ENCODE data around the gene RTBDN.

RTBDN gene

DNA sequence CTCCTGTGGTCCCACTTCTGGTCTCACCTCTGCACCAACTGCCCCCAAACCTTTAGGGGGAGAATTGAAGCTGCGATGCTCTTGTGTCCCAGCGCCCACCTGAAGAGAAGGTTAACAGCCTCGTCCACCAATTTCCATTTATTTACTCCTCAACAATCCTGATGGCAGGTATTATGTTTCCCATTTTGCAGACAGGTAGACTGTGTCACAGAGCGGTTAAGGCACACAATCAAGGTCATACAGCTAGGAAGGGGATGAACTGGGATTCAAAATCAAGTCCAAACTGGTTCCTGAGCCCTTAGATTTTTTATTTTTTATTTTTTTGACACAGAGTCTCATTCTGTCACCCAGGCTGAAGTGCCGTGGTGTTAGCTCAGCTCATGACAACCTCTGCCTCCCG, 40.7 kb upstream of the RTBDN start:
- no peak for TF ChIP-seq FOXP2 (optimal IDR thresholded peaks at IDR 0.05; ENCODE audit: borderline replicate concordance, extremely low read depth, extremely low read length, insufficient read depth)
- TF ChIP-seq SIN3A (IDR thresholded peaks at IDR 0.05; ENCODE audit: borderline replicate concordance, insufficient read depth, low read length): no peak
- TF ChIP-seq POLR2AphosphoS5 (IDR thresholded peaks at IDR 0.05; ENCODE audit: low read depth, low read length): no peak
- no peak for TF ChIP-seq TAF1 (IDR thresholded peaks at IDR 0.05; ENCODE audit: borderline replicate concordance, insufficient read depth, low read length)
- TF ChIP-seq, protein P1, sequence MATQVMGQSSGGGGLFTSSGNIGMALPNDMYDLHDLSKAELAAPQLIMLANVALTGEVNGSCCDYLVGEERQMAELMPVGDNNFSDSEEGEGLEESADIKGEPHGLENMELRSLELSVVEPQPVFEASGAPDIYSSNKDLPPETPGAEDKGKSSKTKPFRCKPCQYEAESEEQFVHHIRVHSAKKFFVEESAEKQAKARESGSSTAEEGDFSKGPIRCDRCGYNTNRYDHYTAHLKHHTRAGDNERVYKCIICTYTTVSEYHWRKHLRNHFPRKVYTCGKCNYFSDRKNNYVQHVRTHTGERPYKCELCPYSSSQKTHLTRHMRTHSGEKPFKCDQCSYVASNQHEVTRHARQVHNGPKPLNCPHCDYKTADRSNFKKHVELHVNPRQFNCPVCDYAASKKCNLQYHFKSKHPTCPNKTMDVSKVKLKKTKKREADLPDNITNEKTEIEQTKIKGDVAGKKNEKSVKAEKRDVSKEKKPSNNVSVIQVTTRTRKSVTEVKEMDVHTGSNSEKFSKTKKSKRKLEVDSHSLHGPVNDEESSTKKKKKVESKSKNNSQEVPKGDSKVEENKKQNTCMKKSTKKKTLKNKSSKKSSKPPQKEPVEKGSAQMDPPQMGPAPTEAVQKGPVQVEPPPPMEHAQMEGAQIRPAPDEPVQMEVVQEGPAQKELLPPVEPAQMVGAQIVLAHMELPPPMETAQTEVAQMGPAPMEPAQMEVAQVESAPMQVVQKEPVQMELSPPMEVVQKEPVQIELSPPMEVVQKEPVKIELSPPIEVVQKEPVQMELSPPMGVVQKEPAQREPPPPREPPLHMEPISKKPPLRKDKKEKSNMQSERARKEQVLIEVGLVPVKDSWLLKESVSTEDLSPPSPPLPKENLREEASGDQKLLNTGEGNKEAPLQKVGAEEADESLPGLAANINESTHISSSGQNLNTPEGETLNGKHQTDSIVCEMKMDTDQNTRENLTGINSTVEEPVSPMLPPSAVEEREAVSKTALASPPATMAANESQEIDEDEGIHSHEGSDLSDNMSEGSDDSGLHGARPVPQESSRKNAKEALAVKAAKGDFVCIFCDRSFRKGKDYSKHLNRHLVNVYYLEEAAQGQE (IDR thresholded peaks at IDR 0.05; ENCODE audit: insufficient read depth in 1 of 2, low read depth in 2 of 2, low read length in 2 of 2): no peak

DNA sequence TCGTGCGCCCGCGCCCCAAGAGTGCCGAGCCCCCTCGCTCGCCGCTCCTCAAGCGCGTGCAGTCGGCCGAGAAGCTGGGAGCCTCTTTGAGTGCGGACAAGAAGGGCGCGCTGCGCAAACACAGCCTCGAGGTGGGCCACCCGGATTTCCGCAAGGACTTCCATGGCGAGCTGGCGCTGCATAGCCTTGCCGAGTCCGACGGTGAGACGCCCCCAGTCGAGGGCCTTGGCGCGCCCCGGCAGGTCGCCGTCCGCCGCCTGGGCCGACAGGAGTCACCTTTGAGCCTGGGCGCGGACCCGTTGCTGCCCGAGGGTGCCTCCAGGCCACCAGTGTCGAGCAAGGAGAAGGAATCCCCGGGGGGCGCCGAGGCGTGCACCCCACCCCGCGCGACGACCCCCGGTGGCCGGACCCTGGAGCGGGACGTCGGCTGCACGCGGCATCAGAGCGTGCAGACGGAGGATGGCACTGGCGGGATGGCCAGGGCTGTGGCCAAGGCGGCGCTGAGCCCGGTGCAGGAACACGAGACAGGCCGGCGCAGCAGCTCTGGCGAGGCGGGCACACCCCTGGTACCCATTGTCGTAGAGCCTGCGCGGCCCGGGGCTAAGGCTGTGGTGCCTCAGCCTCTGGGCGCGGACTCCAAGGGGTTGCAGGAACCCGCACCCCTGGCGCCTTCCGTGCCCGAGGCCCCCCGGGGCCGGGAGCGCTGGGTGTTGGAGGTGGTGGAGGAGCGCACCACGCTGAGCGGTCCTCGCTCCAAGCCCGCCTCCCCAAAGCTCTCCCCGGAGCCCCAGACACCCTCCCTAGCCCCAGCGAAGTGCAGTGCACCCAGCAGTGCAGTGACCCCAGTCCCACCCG, 39.7 kb upstream of the RTBDN start:
- TF ChIP-seq TAF1 (IDR thresholded peaks at IDR 0.05; ENCODE audit: borderline replicate concordance, insufficient read depth, low read length) (no peak), FOXP2 (optimal IDR thresholded peaks at IDR 0.05; ENCODE audit: borderline replicate concordance, extremely low read depth, extremely low read length, insufficient read depth) (no peak), POLR2AphosphoS5 (IDR thresholded peaks at IDR 0.05; ENCODE audit: low read depth, low read length) (no peak), SIN3A (IDR thresholded peaks at IDR 0.05; ENCODE audit: borderline replicate concordance, insufficient read depth, low read length) (no peak)
- TF ChIP-seq, protein P1 (IDR thresholded peaks at IDR 0.05; ENCODE audit: insufficient read depth in 1 of 2, low read depth in 2 of 2, low read length in 2 of 2): no peak

DNA sequence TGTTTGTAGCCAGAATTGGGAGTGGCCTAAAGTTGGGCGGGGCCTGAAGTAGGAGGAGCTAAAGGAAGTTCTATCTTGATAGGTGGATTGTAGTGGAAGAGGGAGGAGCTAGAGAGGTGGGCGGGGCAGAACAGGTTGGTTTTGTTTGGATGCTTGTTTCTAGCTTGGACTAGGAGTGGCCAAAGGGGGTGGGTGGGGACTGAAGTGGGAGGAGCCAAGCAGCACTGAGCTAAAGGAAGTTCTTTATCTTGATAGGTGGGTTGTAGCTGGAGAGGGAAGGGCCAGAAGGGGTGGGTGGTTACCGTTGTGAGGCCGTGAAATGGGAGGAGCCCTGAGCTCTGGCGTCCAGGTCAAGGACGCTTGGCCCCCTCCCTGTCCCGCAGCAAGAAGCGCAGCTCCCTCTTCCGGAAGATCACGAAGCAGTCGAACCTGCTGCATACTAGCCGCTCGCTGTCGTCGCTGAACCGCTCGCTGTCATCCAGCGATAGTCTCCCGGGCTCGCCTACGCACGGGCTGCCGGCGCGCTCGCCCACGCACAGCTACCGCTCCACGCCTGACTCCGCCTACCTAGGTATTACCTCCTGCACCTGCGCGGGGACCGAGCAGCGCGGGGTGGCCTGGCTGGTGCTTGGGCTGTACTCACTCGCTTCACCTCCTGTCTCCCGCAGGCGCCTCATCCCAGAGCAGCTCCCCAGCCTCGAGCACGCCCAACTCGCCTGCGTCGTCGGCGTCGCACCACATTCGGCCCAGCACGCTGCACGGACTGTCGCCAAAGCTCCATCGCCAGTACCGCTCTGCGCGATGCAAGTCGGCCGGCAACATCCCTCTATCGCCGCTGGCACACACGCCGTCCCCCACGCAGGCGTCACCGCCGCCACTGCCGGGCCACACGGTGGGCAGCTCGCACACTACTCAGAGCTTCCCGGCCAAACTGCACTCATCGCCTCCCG, 38.8 kb upstream of the RTBDN start:
- TF ChIP-seq, protein P1 (IDR thresholded peaks at IDR 0.05; ENCODE audit: insufficient read depth in 1 of 2, low read depth in 2 of 2, low read length in 2 of 2): no peak
- TF ChIP-seq FOXP2 (optimal IDR thresholded peaks at IDR 0.05; ENCODE audit: borderline replicate concordance, extremely low read depth, extremely low read length, insufficient read depth) (no peak), POLR2AphosphoS5 (IDR thresholded peaks at IDR 0.05; ENCODE audit: low read depth, low read length) (no peak)

DNA sequence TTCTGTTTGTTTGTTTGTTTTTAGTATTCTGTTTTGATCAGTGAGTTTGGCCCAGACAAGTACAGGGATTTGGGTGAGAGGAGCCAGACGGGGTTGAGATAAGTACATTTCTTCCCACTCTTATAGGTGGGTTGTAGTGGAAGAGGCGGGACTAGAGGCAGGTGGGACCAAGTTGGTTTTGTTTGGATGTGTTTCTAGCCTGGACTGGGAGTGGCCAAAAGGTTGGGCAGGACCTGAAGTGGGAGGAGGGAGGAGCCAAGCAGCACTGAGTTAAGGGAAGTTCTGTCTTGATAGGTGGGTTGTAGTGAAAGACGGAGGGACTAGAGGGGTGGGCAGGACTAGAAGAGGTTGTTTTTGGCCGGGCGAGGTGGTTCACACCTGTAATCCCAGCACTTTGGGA, 37.9 kb upstream of the RTBDN start:
- TF ChIP-seq SIN3A (IDR thresholded peaks at IDR 0.05; ENCODE audit: borderline replicate concordance, insufficient read depth, low read length) (no peak), TAF1 (IDR thresholded peaks at IDR 0.05; ENCODE audit: borderline replicate concordance, insufficient read depth, low read length) (no peak), FOXP2 (optimal IDR thresholded peaks at IDR 0.05; ENCODE audit: borderline replicate concordance, extremely low read depth, extremely low read length, insufficient read depth) (no peak), POLR2AphosphoS5 (IDR thresholded peaks at IDR 0.05; ENCODE audit: low read depth, low read length) (no peak)
- TF ChIP-seq, protein P1 (IDR thresholded peaks at IDR 0.05; ENCODE audit: insufficient read depth in 1 of 2, low read depth in 2 of 2, low read length in 2 of 2): no peak

Measured in PFSK-1 (cell line).